Fibroblast of lung (primary cell): ENCODE results near the gene LRIT1.
"Not testable (repeated sequence)": the region's sequence is repeated elsewhere in the genome, so short reads cannot be mapped to it uniquely, and the experiment has no call there.

Experiments
- EZH2 ChIP-seq: IDR thresholded peaks from 2 replicates; pipeline ENCODE4 v1.5.1; 2012; ENCODE audit warnings: low read length, control low read depth, mild to moderate bottlenecking; ENCODE audit errors: missing control alignments
- TF ChIP-seq, protein P1 (sequence below), 2 donors: IDR thresholded peaks in 1 of 2; conservative IDR thresholded peaks in 1 of 2; 1 replicate in 1 of 2; 2 replicates in 1 of 2; pipeline ENCODE4 v1.5.1; 2011 to 2012; ENCODE audit warnings: low read length in 2 of 2, control low read depth in 1 of 2, inconsistent platforms in 1 of 2, low read depth in 1 of 2, mild to moderate bottlenecking in 1 of 2

DNA sequence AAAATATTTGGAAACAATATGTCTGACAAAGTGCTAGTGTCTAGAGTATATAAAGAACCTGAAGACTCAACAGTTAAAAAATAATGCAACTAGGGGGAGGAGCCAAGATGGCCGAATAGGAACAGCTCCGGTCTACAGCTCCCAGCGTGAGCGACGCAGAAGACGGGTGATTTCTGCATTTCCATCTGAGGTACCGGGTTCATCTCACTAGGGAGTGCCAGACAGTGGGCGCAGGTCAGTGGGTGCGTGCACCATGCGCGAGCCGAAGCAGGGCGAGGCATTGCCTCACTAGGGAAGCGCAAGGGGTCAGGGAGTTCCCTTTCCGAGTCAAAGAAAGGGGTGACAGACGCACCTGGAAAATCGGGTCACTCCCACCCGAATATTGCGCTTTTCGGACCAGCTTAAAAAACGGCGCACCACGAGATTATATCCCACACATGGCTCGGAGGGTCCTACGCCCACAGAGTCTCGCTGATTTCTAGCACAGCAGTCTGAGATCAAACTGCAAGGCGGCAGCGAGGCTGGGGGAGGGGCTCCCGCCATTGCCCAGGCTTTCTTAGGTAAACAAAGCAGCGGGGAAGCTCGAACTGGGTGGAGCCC, 38.6 kb upstream of the LRIT1 start:
- TF ChIP-seq, protein P1, sequence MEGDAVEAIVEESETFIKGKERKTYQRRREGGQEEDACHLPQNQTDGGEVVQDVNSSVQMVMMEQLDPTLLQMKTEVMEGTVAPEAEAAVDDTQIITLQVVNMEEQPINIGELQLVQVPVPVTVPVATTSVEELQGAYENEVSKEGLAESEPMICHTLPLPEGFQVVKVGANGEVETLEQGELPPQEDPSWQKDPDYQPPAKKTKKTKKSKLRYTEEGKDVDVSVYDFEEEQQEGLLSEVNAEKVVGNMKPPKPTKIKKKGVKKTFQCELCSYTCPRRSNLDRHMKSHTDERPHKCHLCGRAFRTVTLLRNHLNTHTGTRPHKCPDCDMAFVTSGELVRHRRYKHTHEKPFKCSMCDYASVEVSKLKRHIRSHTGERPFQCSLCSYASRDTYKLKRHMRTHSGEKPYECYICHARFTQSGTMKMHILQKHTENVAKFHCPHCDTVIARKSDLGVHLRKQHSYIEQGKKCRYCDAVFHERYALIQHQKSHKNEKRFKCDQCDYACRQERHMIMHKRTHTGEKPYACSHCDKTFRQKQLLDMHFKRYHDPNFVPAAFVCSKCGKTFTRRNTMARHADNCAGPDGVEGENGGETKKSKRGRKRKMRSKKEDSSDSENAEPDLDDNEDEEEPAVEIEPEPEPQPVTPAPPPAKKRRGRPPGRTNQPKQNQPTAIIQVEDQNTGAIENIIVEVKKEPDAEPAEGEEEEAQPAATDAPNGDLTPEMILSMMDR (conservative IDR thresholded peaks at IDR 0.05 in 1 of 2, IDR thresholded peaks at IDR 0.05 in 1 of 2; ENCODE audit: low read depth in 1 of 2, low read length in 2 of 2): not testable (repeated sequence)
- TF ChIP-seq EZH2: not testable (repeated sequence)
